Measurements from ENCODE around the gene INSYN2A.

GRCh38 chr10:127176649-127177048, 19.7 kb downstream of the INSYN2A start:
- TF ChIP-seq CTCF (IDR thresholded peaks at IDR 0.05) (no peak), HMGXB4 (CRISPR knock-in tag; IDR thresholded peaks at IDR 0.05) (no peak), FOXK1 (CRISPR knock-in tag; IDR thresholded peaks at IDR 0.05) (no peak), CREB1 (CRISPR knock-in tag; IDR thresholded peaks at IDR 0.05) (no peak), HMGA2 (CRISPR knock-in tag; IDR thresholded peaks at IDR 0.05) (no peak)
